ACC112 (cell line): ENCODE results near the gene MSMB.
"Not testable (repeated sequence)": the region's sequence is repeated elsewhere in the genome, so short reads cannot be mapped to it uniquely, and the experiment has no call there.

Source experiments
- H2AFZ ChIP-seq: fragments of 200-600 bp; sonication (generic); one replicate; pipeline ENCODE4 v1.6.0; 2017; ENCODE audit warnings: antibody characterized with exemption, low read length; ENCODE audit not compliant: unreplicated experiment
- H3K27ac ChIP-seq: fragments of 200-600 bp; sonication (generic); 2 replicates; pipeline ENCODE4 v1.5.1; 2014; ENCODE audit warnings: low read depth, mild to moderate bottlenecking, antibody characterized with exemption, low read length, moderate library complexity
- H3K27me3 ChIP-seq: fragments of 200-600 bp; sonication (generic); 2 replicates; pipeline ENCODE4 v1.6.1; 2014; ENCODE audit warnings: mild to moderate bottlenecking, antibody characterized with exemption, low read length, moderate library complexity, mixed read lengths; ENCODE audit not compliant: insufficient read depth
- H3K36me3 ChIP-seq: fragments of 200-600 bp; sonication (generic); 2 replicates; pipeline ENCODE4 v1.6.1; 2016; ENCODE audit warnings: mild to moderate bottlenecking, antibody characterized with exemption, low read length, moderate library complexity, mixed read lengths; ENCODE audit not compliant: insufficient read depth
- H3K4me1 ChIP-seq: fragments of 200-600 bp; sonication (generic); one replicate; pipeline ENCODE4 v1.6.1; 2016; ENCODE audit warnings: low read length, mixed read lengths; ENCODE audit not compliant: insufficient read depth, unreplicated experiment, control insufficient read depth
- H3K4me3 ChIP-seq: fragments of 200-600 bp; sonication (generic); 2 replicates; pipeline ENCODE4 v1.5.1; 2014; ENCODE audit warnings: mild to moderate bottlenecking, low read depth, low read length
- H3K79me2 ChIP-seq: fragments of 200-600 bp; sonication (generic); one replicate; pipeline ENCODE4 v1.6.0; 2016; ENCODE audit warnings: low read length; ENCODE audit not compliant: control insufficient read depth, unreplicated experiment, insufficient read depth

Gene MSMB

DNA sequence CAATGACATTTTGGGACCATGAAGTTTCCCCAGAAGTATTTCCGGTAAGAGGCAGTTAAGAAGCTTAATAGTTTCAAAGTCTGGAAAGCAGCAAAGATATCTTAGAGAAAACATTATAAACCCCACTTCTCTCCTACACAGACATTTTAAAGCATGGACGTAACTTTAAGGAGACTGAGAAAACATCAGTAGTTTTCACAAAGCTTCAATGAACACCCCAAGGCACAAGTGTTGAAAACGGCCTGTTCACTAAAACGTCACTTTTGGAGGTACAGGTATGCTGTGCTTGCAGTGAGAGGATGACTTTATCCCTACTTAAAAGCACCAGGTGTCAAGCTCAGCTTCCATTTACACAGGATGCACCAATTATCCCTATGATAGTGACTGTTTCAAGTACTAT lies 40.7 kb downstream of the MSMB start:
- H3K4me3 ChIP-seq: no peak overlapping the region
- H3K27me3 ChIP-seq: no peaks in the 10 kb centered on the region
- no peaks in the 10 kb centered on the region for H3K79me2 ChIP-seq
- H3K4me1 ChIP-seq: peaks cover 16% of the 10 kb centered on the region
- no peak overlapping the region for H2AFZ ChIP-seq
- peak overlapping the region; percentile 44; the same call in 1 of the 2 replicates for H3K27ac ChIP-seq
- H3K36me3 ChIP-seq: peaks cover 43% of the 10 kb centered on the region

GRCh38 chr10:46004963-46005362 lies 41.1 kb downstream of the MSMB start:
- Histone ChIP-seq H3K4me1 (peaks cover 16% of the 10 kb centered on the region), H2AFZ (no peak overlapping the region), H3K79me2 (no peaks in the 10 kb centered on the region), H3K27me3 (no peaks in the 10 kb centered on the region), H3K36me3 (peaks cover 43% of the 10 kb centered on the region), H3K4me3 (no peak overlapping the region), H3K27ac (no peak overlapping the region)

- Histone ChIP-seq H3K4me3 (no peak overlapping the region), H3K36me3 (peaks cover 36% of the 10 kb centered on the region), H3K4me1 (peaks cover 16% of the 10 kb centered on the region), H3K27ac (no peak overlapping the region), H2AFZ (no peak overlapping the region), H3K27me3 (no peaks in the 10 kb centered on the region), H3K79me2 (peaks cover 3% of the 10 kb centered on the region)
Measured at GRCh38 chr10:46002916-46003693, 43.0 kb downstream of the MSMB start.

DNA sequence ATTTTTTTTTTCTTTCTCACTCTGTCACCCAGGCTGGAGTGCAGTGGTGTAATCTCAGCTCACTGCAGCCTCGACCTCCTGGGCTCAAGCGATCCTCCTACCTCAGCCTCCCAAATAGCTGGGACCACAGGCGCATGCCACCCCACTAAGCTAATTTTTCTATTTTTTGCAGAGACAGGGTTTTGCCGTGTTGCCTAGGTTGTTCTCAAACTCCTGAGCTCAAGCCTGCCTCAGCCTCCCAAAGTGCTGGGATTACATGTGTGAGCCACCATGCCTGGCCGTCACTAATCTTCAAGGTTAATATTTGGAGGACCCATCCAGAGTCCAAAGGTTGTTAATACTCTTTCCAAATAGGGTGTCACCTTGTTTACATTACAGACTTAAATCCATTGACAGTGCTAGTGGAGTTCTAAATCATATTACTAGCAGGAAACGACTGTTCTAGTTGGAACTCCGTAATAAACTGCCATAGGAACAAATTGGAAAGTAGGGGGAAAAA lies 43.8 kb downstream of the MSMB start:
- H3K79me2 ChIP-seq, H3K27ac ChIP-seq, H2AFZ ChIP-seq, H3K4me3 ChIP-seq, H3K27me3 ChIP-seq: not testable (repeated sequence)
- Histone ChIP-seq H3K36me3 (peaks cover 34% of the 10 kb centered on the region), H3K4me1 (peaks cover 16% of the 10 kb centered on the region)

DNA sequence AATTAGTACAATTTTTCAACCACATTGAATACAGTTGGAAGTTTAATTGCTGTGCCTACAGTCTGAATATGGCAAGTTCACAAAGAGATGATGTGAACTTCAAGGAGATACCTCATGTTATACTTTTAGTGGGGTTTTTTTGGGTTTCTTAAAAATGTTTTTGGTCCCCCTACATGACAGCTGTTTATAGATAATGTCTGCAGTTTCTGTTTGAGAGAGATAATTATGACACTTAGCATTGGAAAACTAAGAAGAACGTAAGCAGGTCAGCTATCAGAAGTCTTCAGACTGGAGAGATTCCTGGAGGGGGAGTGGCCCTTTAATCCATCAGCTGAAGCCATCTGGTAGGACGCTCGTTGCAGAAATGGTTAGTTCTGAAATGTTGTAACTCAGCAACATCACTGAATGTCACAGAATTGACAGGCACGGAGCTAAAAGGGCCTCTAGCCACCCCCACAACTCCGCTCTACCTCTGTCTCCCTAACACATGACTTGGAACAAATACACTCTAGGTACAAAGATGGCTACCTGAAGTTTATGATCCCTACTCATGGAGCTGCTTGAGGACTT lies 44.8 kb downstream of the MSMB start:
- H2AFZ ChIP-seq: no peak overlapping the region
- no peak overlapping the region for H3K4me3 ChIP-seq
- H3K27ac ChIP-seq: no peak overlapping the region
- H3K36me3 ChIP-seq: peaks cover 31% of the 10 kb centered on the region
- H3K79me2 ChIP-seq: peaks cover 4% of the 10 kb centered on the region
- H3K4me1 ChIP-seq: peaks cover 8% of the 10 kb centered on the region
- no peaks in the 10 kb centered on the region for H3K27me3 ChIP-seq

GRCh38 chr10:46000538-46000937 lies 45.5 kb downstream of the MSMB start:
- H3K4me1 ChIP-seq: peaks cover under 1% of the 10 kb centered on the region
- H2AFZ ChIP-seq: no peak overlapping the region
- no peak overlapping the region for H3K27ac ChIP-seq
- no peak overlapping the region for H3K4me3 ChIP-seq
- H3K36me3 ChIP-seq: peaks cover 25% of the 10 kb centered on the region
- H3K27me3 ChIP-seq: no peaks in the 10 kb centered on the region
- peaks cover 4% of the 10 kb centered on the region for H3K79me2 ChIP-seq

DNA sequence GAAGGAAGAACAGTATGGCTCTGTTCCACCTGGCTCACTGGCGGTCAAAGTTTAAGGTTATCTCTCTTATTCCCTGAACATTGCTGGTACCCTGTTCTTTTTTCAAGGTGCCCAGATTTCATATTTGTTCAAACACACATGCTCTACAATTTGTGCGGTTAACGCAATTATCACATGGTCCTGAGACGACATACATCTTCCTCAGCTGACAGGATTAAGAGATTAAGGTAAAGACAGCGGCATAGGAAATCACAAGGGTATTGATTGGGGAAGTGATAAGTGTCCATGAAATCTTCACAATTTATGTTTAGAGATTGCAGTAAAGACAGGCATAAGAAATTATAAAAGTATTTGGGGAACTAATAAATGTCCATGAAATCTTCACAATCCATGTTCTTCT lies 46.1 kb downstream of the MSMB start:
- not testable (repeated sequence) for H3K27ac ChIP-seq, H3K4me1 ChIP-seq, H2AFZ ChIP-seq, H3K4me3 ChIP-seq, H3K79me2 ChIP-seq, H3K27me3 ChIP-seq
- peaks cover 19% of the 10 kb centered on the region for H3K36me3 ChIP-seq

- H2AFZ ChIP-seq: no peak overlapping the region
- peaks cover 4% of the 10 kb centered on the region for H3K79me2 ChIP-seq
- no peak overlapping the region for H3K27ac ChIP-seq
- peaks cover 9% of the 10 kb centered on the region; the same call in 1 of the 2 replicates for H3K36me3 ChIP-seq
- no peaks in the 10 kb centered on the region for H3K27me3 ChIP-seq
- no peak overlapping the region for H3K4me3 ChIP-seq
- H3K4me1 ChIP-seq: no peaks in the 10 kb centered on the region
Measured at GRCh38 chr10:45997994-45998763, 47.9 kb downstream of the MSMB start.

DNA sequence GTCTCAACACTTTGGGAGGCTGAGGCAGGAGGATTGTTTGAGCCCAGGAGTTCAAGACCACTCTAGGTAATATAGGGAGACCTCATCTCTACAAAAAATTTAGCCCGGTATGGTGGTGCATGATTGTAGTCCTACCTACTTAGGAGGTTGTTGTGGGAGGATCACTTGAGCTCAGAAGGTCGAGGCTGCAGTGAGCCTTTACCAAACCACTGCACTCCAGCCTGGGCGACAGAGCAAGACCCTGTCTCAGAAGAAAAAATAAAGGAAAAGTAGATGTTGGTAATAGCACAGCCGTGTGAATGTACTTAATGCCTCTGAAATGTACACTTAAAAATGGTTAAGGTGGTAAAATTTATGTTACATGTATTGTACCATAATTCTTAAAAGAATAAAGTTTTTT lies 48.5 kb downstream of the MSMB start:
- H3K27ac ChIP-seq: no peak overlapping the region
- no peak overlapping the region for H2AFZ ChIP-seq
- H3K79me2 ChIP-seq: peaks cover 4% of the 10 kb centered on the region
- no peak overlapping the region for H3K4me3 ChIP-seq
- peaks cover 6% of the 10 kb centered on the region; the same call in 1 of the 2 replicates for H3K36me3 ChIP-seq
- no peaks in the 10 kb centered on the region for H3K27me3 ChIP-seq
- no peaks in the 10 kb centered on the region for H3K4me1 ChIP-seq

DNA sequence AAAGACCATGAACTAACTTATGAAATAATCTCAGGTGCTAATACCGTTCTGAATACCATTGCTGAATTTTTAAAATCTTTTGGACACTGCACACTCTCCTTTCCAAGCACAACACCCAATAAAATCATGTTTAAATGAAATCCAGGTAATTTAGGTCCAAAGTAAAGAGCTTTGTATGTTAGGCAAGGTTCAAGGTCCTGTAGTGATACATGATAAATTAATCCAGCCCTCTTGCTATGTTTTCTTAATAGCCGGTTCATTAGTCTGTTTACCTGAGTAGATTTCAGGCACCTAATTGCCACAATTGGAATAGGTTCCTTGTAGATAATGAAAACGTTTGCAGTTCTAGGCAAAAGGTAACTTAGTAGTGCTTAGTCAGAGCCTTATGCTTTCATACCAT lies 60.5 kb downstream of the MSMB start:
- not testable (repeated sequence) for H3K4me3 ChIP-seq, H3K36me3 ChIP-seq, H3K27ac ChIP-seq, H3K27me3 ChIP-seq, H2AFZ ChIP-seq, H3K4me1 ChIP-seq
- peaks cover 16% of the 10 kb centered on the region for H3K79me2 ChIP-seq
